Measurements from ENCODE around the gene TYROBP.
A peak's percentile ranks its signal among the peaks of the same experiment; 100 is the strongest.
"Not testable (repeated sequence)": the region's sequence is repeated elsewhere in the genome, so short reads cannot be mapped to it uniquely, and the experiment has no call there.

Gene TYROBP

DNA sequence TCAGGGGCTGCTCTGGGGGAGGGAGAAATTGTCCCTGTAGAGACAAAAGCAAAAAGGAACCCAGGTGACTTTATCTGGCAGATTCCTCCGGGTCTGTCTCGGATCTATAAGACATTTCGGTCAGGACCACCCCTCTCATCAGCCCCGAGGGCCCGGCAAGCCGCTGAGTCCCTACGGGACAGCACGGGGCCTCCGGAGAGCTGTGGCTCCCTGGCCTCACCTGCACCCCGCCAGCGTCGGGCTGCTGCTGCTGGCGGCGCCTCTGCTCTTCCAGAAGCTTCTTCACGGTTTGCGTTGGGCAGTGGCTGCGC lies 9.6 kb downstream of the TYROBP start:
- no peak for DNase-seq

DNA sequence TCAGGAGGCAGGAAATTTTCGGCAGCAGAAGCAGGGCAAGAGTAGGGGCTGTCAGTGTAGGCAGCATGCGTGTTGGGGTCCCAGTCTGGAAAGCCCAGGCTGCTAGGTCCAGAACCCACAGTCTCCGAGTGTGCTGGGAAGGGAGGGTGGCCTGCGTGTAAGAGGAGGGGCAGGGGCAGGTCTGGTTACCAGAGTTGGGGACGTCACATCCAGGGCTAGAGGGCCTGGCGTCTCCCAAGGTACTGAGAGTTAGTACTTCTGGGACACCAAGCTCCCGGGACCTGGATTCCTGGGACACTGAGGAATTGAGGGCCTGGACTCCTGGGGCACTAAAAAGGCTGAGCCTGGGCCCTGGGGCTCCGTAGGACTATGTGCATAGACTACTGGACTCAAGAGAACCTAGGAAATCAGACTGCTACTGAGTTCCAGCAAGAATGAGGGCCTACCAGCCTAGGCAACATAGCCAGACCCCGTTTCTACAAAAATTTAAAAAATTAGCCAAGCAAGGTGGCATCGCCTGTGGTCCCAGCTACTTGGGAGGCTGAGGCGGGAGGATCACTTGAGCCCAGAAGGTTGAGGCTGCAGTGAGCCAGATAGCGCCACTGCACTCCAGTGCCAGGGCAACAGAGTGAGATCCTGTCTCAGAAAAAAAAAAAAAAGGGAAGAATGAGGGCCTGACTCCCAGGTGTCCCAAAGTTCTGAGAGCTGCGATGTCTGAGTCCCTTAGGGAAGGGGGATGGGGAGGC lies 10.2 kb downstream of the TYROBP start:
- DNase-seq, result no peak

DNA sequence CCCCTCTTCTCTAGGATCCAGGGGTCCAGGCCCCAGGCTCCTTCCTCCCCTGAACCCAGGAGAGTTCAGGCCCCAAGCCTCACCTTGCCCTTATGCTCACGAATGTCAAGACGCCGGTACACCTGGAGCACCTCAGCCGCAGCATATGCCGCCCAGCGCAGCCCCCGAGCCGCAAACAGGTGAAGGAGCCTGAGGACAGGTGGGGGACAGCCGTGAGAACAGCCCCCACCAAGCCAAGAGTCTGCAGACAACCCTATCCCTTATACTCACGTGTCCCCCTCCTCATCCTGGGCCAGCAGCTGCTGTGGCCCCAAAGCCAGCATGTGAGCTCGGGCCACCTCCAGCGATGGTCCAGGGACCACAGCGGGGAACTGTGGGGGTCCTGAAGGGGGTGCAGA lies 11.5 kb downstream of the TYROBP start:
- no peak for DNase-seq

DNA sequence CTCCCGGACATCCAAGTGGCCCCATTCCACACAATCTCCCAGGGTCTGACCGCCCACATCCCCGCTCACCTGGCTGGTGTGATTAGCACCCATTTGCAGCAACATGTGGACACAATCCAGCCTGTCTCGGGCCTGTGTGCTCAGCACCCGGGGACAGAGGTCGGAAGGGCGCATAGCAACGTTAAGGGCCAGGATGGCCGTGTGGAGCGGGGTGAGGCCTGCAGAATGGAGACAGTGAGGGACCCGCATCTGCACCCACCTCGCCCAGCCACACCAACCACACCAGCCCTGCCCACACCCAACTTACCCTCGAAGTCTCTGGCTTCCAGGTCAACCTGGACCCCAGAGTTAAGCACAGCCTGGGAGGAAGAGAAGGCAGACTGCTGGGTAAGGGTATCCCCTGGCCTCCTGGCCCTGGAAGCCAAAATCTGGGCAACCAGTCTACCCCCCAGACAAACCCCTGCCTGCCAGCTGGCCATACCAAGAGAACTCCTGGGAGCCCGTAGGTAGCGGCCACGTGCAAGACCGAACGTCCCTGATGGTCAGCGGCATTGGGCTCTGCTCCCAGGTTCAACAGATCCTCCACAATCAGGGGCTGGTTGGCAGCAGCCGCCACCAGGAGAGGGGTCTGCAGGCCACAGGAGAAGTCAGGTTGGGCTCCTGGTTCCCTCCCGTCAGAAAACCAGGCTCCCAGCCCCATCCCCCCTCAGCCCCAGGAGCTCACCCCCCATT lies 12.0 kb downstream of the TYROBP start:
- DNase-seq, result no peak

DNA sequence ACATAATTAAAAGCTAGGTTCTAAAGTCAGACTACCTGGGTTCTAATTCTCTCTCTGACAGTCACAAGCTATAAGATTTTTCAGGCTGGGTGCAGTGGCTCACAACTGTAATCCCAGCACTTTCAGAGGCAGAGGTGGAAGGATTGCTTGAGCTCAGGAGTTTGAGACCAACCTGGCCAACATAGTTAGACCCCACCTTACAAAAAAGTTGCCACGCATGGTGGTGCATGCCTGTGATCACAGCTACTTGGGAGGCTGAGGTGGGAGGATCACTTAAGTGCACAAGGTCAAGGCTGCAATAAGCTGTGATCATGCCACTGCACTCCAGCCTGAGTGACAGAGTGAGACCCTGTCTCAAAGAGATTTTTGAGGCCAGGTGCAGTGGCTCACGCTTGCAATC lies 13.8 kb downstream of the TYROBP start:
- no peak for DNase-seq

DNA sequence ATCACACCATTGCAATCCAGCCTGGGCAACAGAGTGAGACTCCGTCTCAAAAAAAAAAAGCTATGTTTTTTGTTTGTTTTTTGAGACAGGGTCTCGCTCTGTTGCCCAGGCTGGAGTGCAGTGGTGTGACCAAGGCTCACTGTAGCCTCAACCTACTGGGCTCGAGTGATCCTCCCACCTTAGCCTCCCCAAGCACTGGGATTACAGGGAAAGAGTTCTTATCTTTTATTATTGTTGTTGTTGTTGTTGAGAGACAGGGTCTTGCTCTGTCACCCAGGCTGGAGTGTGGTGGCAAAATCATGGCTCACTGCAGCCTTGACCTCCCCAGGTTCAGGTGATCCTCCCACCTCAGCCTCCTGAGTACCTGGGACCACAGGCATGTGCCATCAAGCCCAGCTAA lies 16.3 kb downstream of the TYROBP start:
- DNase-seq, result not testable (repeated sequence)

DNA sequence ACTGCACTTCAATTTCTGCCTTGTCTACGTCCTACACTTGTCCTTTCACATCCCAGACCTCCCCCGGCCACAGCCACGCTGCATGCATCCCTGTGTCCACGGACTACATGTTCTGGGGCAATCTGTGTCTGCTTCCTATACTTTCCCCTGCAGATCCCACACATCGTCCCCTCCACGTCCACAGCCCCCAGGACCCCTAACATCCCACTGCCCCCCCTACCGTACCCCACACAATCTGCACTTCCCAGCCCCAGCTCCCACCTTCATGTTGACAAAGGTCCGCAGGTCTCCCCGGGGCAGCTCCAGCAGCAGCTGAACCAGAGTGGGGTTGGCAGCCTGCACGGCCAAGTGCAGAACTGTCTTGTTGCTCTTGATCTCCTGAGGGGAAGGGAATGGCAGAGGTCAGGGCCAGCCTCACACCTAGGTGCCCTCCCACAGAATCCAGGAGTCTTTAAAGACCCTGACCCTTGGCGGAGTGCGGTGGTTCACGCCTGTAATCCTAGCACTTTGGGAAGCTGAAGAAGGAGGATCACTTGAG lies 17.9 kb downstream of the TYROBP start:
- no peak for DNase-seq

DNA sequence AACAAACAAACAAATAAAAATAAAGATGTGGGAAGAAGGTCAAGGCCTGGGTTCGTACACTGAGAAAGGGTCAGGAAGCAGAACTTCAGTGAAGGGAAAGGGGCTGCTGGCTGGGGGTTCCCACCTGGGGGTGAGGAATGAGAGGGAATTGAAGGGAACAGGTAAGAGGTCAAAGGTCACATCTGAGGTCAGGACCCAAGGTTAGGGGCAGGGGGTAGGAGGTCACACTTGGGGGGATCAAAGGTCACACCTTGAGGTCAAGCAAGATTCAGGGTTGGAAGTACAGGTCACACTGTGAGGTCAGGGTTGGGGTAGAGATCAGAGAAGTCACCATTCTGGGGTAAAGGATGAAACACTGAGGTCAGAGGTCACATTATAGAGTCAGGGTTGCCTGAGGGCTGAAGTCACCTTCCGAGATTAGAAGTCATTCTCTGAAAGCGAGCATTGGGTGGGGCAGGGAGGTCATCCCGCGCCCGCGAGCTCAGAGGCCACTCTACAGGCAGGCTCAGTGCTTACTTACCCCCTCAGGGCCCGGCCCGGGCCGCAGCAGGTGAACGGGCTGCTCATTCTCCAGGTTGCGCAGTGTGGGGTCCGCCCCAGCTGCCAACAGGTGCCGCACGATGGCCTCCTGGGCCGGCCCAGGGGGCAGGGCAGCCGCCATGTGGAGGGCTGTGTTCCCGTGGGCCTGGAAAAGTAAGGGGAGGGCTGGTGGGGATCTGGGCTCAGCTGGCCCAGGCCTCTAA lies 18.6 kb downstream of the TYROBP start:
- no peak for DNase-seq

DNA sequence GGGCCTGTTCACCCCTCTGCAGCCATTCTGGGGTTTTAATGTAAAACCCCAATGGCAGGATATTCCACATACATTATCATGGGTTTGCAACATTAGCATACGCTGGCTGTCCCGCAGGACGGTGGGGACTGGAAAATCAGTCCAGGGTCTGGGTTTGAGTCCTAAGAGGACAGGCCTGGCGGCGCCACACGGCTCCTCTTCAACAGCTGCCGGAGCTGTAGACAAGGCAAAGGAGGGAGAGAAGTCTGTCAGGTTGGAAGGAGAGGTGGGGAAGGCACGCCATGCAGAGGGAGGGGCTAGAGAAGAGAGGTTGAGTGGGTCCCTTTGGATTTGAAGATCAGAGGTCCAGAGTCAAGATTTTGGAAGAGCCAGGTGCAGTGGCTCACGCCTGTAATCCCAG lies 19.7 kb downstream of the TYROBP start:
- DNase-seq, result no peak

DNA sequence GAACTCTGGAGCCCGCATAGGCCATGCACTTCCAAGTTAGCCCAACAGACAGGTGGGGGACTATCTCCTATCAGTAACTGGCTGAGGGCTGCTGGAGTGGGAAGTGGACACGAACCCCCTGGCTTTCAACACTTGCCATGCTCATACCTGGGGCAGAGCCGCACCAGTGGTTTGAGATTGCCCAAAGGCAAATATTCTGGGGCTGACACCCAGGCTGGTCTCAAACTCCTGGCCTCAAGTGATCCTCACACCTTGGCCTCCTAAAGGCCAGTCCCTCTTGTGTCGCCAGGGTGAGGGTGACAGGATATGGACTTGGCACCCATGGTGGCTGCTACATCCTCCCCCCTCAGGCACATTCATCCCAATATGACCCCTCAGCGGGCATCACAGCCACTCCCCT lies 20.9 kb downstream of the TYROBP start:
- DNase-seq, result no peak

DNA sequence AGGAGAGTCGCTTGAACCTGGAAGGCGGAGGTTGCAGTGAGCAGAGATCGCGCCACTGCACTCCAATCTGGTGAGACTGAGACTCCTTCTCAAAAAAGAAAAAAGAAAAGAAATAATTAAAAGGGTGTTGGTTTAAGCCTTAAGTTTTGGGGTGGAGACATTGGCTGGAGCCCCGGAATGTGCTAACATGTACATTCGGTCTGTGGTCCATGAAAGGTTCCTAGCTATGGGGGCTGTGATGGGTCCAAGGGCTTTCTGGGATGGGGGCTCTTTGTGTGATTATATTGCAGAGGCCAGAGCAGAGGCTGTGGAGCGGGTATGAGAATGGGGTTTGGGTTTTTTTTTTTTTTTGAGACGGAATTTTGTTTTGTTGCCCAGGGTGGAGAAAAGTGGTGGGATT lies 22.2 kb downstream of the TYROBP start:
- no peak for DNase-seq

DNA sequence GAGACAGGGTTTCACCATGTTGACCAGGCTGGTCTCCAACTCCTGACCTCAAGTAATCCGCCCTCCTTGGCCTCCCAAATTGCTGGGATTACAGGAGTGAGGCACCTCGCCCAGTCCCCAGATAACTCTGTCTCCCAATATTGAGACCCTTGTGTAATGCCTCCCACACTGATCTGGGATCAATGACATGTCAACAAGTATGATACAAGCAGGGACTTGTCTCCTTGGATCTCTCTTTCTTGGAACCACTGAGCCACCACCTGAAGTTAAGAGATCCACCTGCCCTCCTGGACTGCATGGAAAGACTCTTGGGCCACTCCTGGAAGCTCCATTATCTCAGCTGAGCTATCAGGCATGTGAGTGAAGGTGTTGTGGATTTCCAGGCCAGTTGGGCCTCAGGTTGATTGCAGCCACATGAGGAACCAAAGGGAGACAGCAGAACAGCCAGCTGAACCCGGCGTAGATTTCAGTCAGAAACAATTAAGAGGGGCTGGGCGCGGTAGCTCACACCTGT lies 22.8 kb downstream of the TYROBP start:
- no peak for DNase-seq

DNA sequence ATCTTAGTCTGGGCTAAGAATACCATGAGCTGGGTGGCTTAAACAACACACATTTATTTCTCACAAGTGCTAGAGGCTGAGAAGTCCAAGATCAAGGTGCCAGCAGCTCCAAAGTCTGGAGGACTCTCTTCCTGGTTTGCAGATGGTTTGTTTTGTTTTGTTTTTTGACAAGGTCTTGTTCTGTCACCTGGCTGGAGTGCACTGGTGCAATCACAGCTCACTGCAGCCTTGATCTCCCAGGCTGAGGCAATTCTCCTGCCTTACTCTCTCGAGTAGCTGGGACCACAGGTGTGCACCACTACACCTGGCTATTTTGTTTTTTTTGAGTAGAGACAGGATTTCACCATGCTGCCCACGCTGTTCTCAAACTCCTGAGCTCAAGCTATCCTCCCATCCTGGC lies 24.2 kb downstream of the TYROBP start:
- no peak for DNase-seq

DNA sequence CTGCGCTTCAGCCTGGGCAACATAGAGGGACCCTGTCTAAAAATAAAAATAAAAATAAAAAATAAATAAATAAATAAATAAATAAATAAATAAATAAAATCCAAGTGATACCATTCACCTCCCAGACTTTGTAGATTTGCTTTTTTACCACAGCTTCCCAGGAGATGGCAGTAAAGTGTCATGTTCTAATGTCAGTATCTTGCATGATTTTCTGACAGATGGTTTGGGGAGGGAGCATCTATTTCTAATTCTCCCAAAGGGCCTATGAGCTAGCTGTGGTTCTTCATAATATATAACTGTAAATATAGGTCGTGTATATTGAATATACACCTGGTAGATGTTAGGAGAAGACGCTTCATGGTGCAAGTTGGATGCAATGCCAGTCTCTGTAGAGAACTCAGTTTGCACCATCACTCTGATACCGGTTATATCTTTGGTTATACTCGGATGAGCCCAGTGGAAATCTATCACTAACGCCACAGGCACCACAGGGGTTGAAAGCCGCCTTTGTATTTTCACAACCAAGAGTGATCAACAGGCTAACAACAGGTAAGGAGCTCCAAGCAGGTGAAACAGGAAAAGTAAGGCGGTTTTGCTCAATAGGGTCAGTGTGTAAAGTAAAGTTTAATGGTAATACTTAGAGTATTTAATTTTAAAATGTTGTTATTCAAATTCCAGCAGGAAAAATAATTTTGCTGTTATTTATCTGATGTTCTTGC lies 25.8 kb downstream of the TYROBP start:
- peak; percentile 66 for DNase-seq

DNA sequence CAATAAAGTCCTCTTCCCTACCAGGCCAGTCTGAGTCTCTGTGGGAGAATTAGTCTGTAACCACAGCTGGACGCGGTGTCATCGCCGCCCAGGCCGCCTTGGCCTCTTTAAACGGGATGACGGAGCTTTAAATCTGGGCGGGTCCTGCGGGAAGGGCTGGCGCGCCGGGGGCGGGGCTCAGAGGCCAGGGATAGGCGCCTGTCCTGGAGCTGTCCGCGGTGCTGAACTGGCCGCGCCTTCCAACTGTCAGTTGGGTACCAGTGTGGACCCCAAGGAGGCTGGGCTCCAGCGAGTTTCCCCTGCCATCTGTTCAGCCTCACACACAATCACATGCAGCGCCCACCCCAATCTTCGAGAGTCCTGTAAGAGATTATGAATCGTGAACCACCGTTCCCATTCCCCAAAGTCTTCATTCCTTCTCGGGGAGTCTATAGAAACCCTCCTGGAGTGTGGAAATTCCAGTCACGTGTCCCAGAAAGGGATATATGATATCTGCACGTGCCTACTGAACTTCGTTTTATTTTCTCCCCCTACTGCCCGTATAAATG lies 28.3 kb downstream of the TYROBP start:
- peak; percentile 91 for DNase-seq

DNA sequence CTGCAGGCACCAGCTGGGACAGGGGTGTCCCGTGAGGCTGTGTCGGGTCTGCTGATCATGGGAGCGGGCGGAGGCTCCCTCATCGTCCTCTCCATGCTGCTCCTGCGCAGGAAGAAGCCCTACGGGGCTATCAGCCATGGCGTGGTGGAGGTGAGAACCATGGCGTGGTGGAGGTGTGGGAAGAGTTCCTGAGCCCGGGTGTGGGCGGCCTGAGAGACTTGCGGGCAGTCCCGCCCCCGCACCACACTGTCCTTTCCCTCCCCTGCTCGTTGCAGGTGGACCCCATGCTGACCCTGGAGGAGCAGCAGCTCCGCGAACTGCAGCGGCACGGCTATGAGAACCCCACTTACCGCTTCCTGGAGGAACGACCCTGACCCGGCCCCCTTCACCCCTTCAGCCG lies 29.0 kb downstream of the TYROBP start:
- no peak for DNase-seq

DNA sequence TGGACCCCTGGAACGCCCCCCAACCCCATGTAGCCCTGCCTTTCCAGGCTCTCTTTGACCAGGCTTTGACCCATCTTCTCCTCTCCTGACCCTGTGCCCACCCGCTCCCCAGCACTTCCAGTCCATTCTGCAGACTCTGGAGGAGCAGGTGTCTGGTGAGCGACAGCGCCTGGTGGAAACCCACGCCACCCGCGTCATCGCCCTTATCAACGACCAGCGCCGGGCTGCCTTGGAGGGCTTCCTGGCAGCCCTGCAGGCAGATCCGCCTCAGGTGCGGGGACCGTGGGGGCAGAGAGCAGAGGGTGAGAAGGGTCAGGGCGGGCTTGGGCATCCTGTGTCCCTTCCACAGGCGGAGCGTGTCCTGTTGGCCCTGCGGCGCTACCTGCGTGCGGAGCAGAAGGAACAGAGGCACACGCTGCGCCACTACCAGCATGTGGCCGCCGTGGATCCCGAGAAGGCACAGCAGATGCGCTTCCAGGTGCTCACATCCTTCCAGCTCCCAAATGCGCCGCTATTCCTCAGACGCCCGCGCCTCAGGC lies 33.6 kb downstream of the TYROBP start:
- DNase-seq, result no peak

DNA sequence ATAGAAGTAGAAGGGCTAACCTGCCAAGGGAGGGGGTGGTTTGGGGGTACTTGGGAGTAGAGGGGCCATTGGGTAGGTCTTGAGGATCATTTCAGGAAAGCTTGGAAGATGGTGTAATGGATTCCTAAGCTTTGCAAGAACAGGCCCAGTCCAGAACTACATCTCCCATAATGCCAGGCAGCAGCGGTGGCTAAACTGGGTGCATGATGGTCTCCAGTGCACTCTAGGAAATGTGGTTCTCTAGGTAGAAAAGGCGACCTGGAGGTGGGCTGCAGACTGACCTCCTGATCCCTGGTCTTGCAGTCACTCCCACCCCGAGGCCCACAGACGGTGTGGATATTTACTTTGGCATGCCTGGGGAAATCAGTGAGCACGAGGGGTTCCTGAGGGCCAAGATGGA lies 35.9 kb downstream of the TYROBP start:
- DNase-seq, result no peak

DNA sequence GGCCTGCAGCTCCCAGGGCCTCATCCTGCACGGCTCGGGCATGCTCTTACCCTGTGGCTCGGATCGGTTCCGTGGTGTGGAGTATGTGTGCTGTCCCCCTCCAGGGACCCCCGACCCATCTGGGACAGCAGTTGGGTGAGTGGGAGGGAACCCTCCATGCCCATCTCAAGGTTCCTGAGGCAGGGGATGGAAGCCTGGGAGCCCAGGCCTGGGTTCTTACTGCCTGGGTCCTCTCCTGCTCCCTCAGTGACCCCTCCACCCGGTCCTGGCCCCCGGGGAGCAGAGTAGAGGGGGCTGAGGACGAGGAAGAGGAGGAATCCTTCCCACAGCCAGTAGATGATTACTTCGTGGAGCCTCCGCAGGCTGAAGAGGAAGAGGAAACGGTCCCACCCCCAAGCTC lies 36.5 kb downstream of the TYROBP start:
- DNase-seq, result no peak

DNA sequence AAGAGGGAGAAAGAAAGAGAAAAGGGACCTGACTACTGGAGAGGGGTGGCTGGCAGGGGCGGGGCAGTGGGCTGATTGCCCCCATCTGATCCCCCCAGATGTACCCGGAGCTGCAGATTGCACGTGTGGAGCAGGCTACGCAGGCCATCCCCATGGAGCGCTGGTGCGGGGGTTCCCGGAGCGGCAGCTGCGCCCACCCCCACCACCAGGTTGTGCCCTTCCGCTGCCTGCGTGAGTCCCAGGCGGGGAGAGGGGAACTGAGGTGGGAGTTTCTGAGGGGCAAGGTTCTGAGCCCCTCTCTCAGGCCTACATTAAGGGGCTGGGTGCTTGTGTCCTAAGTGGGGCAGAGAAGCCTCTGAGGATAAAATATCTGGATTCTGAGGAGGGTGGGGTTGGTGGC lies 37.3 kb downstream of the TYROBP start:
- no peak for DNase-seq

DNA sequence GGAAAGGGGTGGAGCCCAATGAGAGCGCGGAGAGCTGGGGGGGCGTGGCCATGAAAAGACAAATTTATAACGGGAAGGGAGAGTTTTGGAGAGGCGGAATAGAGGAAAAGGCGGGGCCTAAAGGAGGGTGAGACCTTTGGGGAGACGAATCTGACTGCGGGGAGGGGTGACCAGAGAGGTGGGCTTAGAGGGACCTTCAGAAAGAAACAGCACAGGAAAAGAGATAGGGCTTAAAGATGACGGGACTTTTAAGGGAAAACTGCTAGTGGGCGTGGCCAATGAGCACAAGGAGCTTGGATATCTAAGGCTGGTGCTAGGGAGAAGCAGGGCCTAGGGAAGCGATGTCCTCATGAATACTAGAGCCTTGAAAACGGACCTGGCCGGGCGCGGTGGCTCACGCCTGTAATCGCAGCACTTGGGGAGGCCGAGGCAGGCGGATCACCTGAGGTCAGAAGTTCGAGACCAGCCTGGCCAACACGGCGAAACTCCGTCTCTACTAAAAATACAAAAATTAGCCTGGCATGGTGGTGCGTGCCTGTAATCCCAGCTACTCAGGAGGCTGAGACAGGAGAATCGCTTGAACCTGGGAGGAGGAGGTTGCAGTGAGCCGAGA lies 37.9 kb downstream of the TYROBP start:
- DNase-seq, result peak; percentile 97

All from MV-4-11 (cell line).